ENCODE measurements around the gene SLC8B1. TPM values are rescaled to one million over a fixed set of nuclear protein-coding genes. Genes with fewer than 3 reads are reported as not detected.

SLC8B1 gene
- polyA plus RNA-seq, 3 donors, result 21.6 to 46.0 (median 32.4) TPM

DNA sequence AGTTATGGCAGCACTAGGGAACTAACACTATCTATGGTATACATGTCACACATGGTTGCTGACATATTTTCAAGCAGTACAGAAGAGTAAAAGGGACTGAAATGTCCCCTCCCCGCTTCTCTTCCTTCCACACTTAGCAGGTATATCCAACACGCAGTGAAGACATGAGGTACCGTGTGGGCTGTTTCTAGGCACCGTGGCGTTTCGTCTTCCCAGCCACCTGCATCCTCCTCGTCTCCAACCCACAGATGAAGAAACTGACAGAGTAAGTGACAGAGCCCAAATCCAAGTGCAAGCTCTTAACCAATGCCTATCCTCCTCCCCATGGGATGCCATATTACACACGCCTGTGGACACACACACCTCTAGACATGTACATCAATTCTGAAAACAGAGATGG lies 32.4 kb downstream of the SLC8B1 start:
- Histone ChIP-seq H3K79me2 (ENCODE audit: insufficient read depth, low read length) (no peaks in the 10 kb centered on the region), H3K4me3 (replicated peaks in 1 of 3; ENCODE audit: low read depth in 2 of 3, low read length in 3 of 3) (no peak overlapping the region), H3K27me3 (ENCODE audit: control insufficient read depth in 2 of 2, insufficient read depth in 2 of 2, low read length in 2 of 2) (no peaks in the 10 kb centered on the region), H3K9ac (ENCODE audit: insufficient read depth, low read length, poor library complexity, severe bottlenecking) (no peak overlapping the region), H4K20me1 (ENCODE audit: insufficient read depth, low read length) (peaks cover 45% of the 10 kb centered on the region), H3K36me3 (replicated peaks in 1 of 2; ENCODE audit: control insufficient read depth in 1 of 2, insufficient read depth in 2 of 2, low read length in 2 of 2) (peaks cover 67 to 87% of the 10 kb centered on the region in 2 donors), H2AFZ (ENCODE audit: insufficient read depth, low read depth, low read length, poor library complexity, severe bottlenecking) (no peak overlapping the region), H3K4me1 (ENCODE audit: control insufficient read depth in 1 of 2, insufficient read depth in 2 of 2, low read length in 2 of 2) (peaks cover 8 to 9% of the 10 kb centered on the region in 2 donors), H3K27ac (ENCODE audit: low read depth in 1 of 2, low read length in 2 of 2) (no peak overlapping the region), H3K4me2 (replicated peaks; ENCODE audit: extremely low read depth, low read length, poor library complexity, severe bottlenecking) (peak overlapping the region; percentile 13), H3K9me3 (replicated peaks in 1 of 2; ENCODE audit: control insufficient read depth in 1 of 2, insufficient read depth in 1 of 2, low read length in 2 of 2) (no peaks in the 10 kb centered on the region)
- intact Hi-C loops (cut with micrococcal nuclease), result no loop called here
- H3K36me3 Mint-ChIP-seq, result peaks cover 70 to 90% of the 10 kb centered on the region in 2 donors
- peak overlapping the region in 1 of 7 donors; percentile 34 for H3K27ac Mint-ChIP-seq
- WGBS (ENCODE audit: insufficient coverage), result 65% methylated on average over 7 of the region's 8 CpGs
- H3K4me3 Mint-ChIP-seq, result no peak overlapping the region
- no peak for DNase-seq
- H3K4me1 Mint-ChIP-seq, result peaks cover 21% of the 10 kb centered on the region
- peaks cover 0 to 4% (median 2%) of the 10 kb centered on the region in 3 donors for H3K27me3 Mint-ChIP-seq (ENCODE audit: low read depth in 3 of 3)
- H3K9me3 Mint-ChIP-seq, result peaks cover 0 to 2% (median 0%) of the 10 kb centered on the region in 7 donors
- TF ChIP-seq CTCF (IDR thresholded peaks at IDR 0.05), result no peak

DNA sequence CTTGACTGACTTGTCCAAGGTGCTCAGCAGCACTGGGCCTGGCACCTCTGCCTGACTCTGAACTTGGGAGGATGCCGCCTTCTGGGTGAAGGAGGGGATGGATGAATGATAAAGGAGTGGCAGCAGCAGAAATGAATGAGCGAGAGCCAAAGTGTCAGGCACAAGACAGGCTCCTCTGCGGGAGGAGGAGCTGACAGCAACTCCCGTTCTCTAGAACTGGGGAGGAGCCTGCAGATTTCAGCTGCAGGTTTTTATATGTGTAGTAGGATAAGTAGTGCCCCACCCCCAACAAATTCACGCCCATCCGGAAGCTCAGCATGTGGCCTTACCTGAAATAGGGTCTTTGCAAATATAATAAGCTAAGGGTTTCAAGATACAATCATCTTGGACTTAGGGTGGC lies 33.1 kb downstream of the SLC8B1 start:
- no peak overlapping the region for H3K4me2 ChIP-seq (replicated peaks; ENCODE audit: extremely low read depth, low read length, poor library complexity, severe bottlenecking)
- peaks cover 8 to 9% of the 10 kb centered on the region in 2 donors for H3K4me1 ChIP-seq (ENCODE audit: control insufficient read depth in 1 of 2, insufficient read depth in 2 of 2, low read length in 2 of 2)
- intact Hi-C loops (cut with micrococcal nuclease), result no loop called here
- H3K9me3 Mint-ChIP-seq, result peaks cover 0 to 3% (median 0%) of the 10 kb centered on the region in 7 donors
- H3K27ac Mint-ChIP-seq, result peak overlapping the region in 1 of 7 donors; percentile 8
- H3K4me1 Mint-ChIP-seq, result peaks cover 21% of the 10 kb centered on the region
- DNase-seq, result no peak
- no peak overlapping the region for H3K4me3 Mint-ChIP-seq
- H3K4me3 ChIP-seq (replicated peaks in 1 of 3; ENCODE audit: low read depth in 2 of 3, low read length in 3 of 3), result no peak overlapping the region
- H3K27ac ChIP-seq (ENCODE audit: low read depth in 1 of 2, low read length in 2 of 2), result no peak overlapping the region
- peaks cover 68 to 88% of the 10 kb centered on the region in 2 donors for H3K36me3 ChIP-seq (replicated peaks in 1 of 2; ENCODE audit: control insufficient read depth in 1 of 2, insufficient read depth in 2 of 2, low read length in 2 of 2)
- no peak overlapping the region for H3K9ac ChIP-seq (ENCODE audit: insufficient read depth, low read length, poor library complexity, severe bottlenecking)
- no peaks in the 10 kb centered on the region for H3K9me3 ChIP-seq (replicated peaks in 1 of 2; ENCODE audit: control insufficient read depth in 1 of 2, insufficient read depth in 1 of 2, low read length in 2 of 2)
- H3K36me3 Mint-ChIP-seq, result peaks cover 68 to 90% of the 10 kb centered on the region in 2 donors
- 100% methylated on average over 2 of the region's 6 CpGs for WGBS (ENCODE audit: insufficient coverage)
- H4K20me1 ChIP-seq (ENCODE audit: insufficient read depth, low read length), result peaks cover 52% of the 10 kb centered on the region
- H3K27me3 ChIP-seq (ENCODE audit: control insufficient read depth in 2 of 2, insufficient read depth in 2 of 2, low read length in 2 of 2), result no peaks in the 10 kb centered on the region
- H2AFZ ChIP-seq (ENCODE audit: insufficient read depth, low read depth, low read length, poor library complexity, severe bottlenecking), result no peak overlapping the region
- peaks cover 0 to 4% (median 2%) of the 10 kb centered on the region in 3 donors for H3K27me3 Mint-ChIP-seq (ENCODE audit: low read depth in 3 of 3)
- no peak for TF ChIP-seq CTCF (IDR thresholded peaks at IDR 0.05)
- no peaks in the 10 kb centered on the region for H3K79me2 ChIP-seq (ENCODE audit: insufficient read depth, low read length)
